ENCODE results near the gene RBFOX1.

Gene RBFOX1

DNA sequence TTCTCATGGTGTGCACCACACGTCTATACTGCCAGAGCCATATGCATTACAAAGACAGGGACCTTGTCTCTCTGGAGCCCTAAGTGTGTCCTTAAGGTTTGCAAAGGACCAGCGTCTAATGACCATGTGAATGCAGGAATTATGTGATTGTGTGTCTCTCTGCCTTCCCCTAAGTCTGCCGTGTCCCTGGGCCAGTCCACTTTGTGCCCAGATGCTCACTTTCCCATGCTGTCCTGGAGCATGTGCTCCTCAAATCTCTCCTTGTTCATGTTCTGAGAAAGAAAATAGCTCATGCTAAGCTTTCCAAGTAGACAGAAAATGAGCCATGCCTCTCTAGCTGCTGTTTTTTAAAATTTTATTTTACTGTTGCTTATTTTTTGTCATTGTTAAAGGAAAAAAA lies 125.5 kb downstream of the RBFOX1 start:
- Histone ChIP-seq H3K36me3 (ENCODE audit: insufficient read depth, low read length) (no peaks in the 10 kb centered on the region), H4K20me1 (ENCODE audit: insufficient read depth, low read length) (no peaks in the 10 kb centered on the region), H3K4me1 (ENCODE audit: insufficient read depth, low read length, severe bottlenecking) (no peaks in the 10 kb centered on the region), H3K27ac (ENCODE audit: low read depth, low read length, poor library complexity, severe bottlenecking) (no peak overlapping the region), H3K4me2 (ENCODE audit: low read length) (no peak overlapping the region), H3F3A (ENCODE audit: insufficient read depth, low read length) (no peaks in the 10 kb centered on the region), H2AFZ (ENCODE audit: low read length) (no peak overlapping the region), H3K9me3 (ENCODE audit: low read length) (no peaks in the 10 kb centered on the region), H3K9me2 (ENCODE audit: low read depth, low read length) (no peaks in the 10 kb centered on the region), H3K4me3 (ENCODE audit: low read depth, low read length, poor library complexity, severe bottlenecking) (no peak overlapping the region), H3K27me3 (ENCODE audit: insufficient read depth, low read length) (no peaks in the 10 kb centered on the region), H3K9ac (ENCODE audit: low read length) (no peak overlapping the region), H3K79me2 (ENCODE audit: insufficient read depth, low read length) (no peaks in the 10 kb centered on the region)
- TF ChIP-seq CTCF (IDR thresholded peaks at IDR 0.05; ENCODE audit: low read length) = no peak
- TF ChIP-seq EZH2 (IDR thresholded peaks at IDR 0.05; ENCODE audit: borderline replicate concordance, low read length) = no peak

DNA sequence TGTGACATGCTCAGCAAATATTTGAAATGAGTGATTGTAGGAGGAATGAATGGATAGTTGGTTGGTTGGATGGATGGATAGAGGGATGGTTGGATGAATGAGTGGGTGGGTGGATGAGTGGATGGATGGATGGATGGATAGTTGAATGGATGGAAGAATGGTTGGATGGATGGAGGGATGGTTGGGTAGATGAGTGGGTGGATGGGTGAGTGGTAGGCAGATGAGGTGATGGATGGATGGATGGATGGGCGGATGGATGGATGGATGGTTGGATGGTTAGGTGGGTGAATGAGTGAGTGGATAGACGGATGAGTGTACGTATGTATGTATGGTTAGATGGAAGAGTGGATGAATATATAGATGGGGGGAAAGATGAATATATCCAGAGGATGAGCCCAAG lies 137.7 kb downstream of the RBFOX1 start:
- Histone ChIP-seq H3K36me3 (ENCODE audit: insufficient read depth, low read length) (no peaks in the 10 kb centered on the region), H4K20me1 (ENCODE audit: insufficient read depth, low read length) (no peaks in the 10 kb centered on the region), H3F3A (ENCODE audit: insufficient read depth, low read length) (no peaks in the 10 kb centered on the region), H2AFZ (ENCODE audit: low read length) (no peak overlapping the region), H3K9me2 (ENCODE audit: low read depth, low read length) (no peaks in the 10 kb centered on the region), H3K4me1 (ENCODE audit: insufficient read depth, low read length, severe bottlenecking) (no peaks in the 10 kb centered on the region), H3K9me3 (ENCODE audit: low read length) (no peaks in the 10 kb centered on the region), H3K4me3 (ENCODE audit: low read depth, low read length, poor library complexity, severe bottlenecking) (no peak overlapping the region), H3K79me2 (ENCODE audit: insufficient read depth, low read length) (no peaks in the 10 kb centered on the region), H3K9ac (ENCODE audit: low read length) (no peak overlapping the region), H3K27me3 (ENCODE audit: insufficient read depth, low read length) (no peaks in the 10 kb centered on the region), H3K4me2 (ENCODE audit: low read length) (no peak overlapping the region), H3K27ac (ENCODE audit: low read depth, low read length, poor library complexity, severe bottlenecking) (no peak overlapping the region)
- TF ChIP-seq EZH2 (IDR thresholded peaks at IDR 0.05; ENCODE audit: borderline replicate concordance, low read length) (no peak), CTCF (IDR thresholded peaks at IDR 0.05; ENCODE audit: low read length) (no peak)

DNA sequence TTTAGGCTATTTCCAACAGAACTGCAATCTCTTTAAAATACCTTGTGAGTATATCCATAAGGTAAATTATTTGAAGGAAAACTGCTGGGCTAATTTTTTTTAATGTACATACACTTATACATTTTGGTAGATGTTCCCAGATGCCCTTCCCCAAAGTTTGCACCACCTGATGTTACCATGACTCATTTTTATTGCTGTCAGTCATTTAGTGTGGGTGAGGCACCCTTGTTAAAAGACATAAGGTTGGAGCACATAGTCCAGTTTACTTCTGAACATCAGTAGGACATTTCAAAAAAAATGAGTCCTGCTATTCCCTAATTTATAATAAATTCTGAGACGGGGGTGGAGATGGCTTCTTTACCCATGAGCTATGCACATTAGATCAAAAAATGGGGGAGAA lies 138.6 kb downstream of the RBFOX1 start:
- H3K9me3 ChIP-seq (ENCODE audit: low read length) = no peaks in the 10 kb centered on the region
- no peaks in the 10 kb centered on the region for H3K27me3 ChIP-seq (ENCODE audit: insufficient read depth, low read length)
- H4K20me1 ChIP-seq (ENCODE audit: insufficient read depth, low read length) = no peaks in the 10 kb centered on the region
- no peaks in the 10 kb centered on the region for H3K4me1 ChIP-seq (ENCODE audit: insufficient read depth, low read length, severe bottlenecking)
- no peak overlapping the region for H2AFZ ChIP-seq (ENCODE audit: low read length)
- no peak for TF ChIP-seq CTCF (IDR thresholded peaks at IDR 0.05; ENCODE audit: low read length)
- no peak for TF ChIP-seq EZH2 (IDR thresholded peaks at IDR 0.05; ENCODE audit: borderline replicate concordance, low read length)
- H3K79me2 ChIP-seq (ENCODE audit: insufficient read depth, low read length) = no peaks in the 10 kb centered on the region
- H3K36me3 ChIP-seq (ENCODE audit: insufficient read depth, low read length) = no peaks in the 10 kb centered on the region
- H3K9ac ChIP-seq (ENCODE audit: low read length) = no peak overlapping the region
- no peak overlapping the region for H3K27ac ChIP-seq (ENCODE audit: low read depth, low read length, poor library complexity, severe bottlenecking)
- H3F3A ChIP-seq (ENCODE audit: insufficient read depth, low read length) = no peaks in the 10 kb centered on the region
- H3K9me2 ChIP-seq (ENCODE audit: low read depth, low read length) = no peaks in the 10 kb centered on the region
- no peak overlapping the region for H3K4me3 ChIP-seq (ENCODE audit: low read depth, low read length, poor library complexity, severe bottlenecking)
- no peak overlapping the region for H3K4me2 ChIP-seq (ENCODE audit: low read length)

Measured in OCI-LY1 (cell line).